ENCODE data around the gene PDE4D.

GRCh38 chr5:59428391-59428790, 465.1 kb downstream of the PDE4D start:
- TF ChIP-seq PPARA (CRISPR knock-in tag; IDR thresholded peaks at IDR 0.05; ENCODE audit: borderline replicate concordance) (no peak), ZFP30 (CRISPR knock-in tag; IDR thresholded peaks at IDR 0.05) (no peak), CREB5 (CRISPR knock-in tag; IDR thresholded peaks at IDR 0.05; ENCODE audit: low read depth) (no peak), CSRNP3 (CRISPR knock-in tag; IDR thresholded peaks at IDR 0.05) (no peak)

Measured in SK-N-SH treated with all-trans-retinoic acid at 6 μM for 48 hours (cell line).